Pancreas (tissue), 10 donors: Measurements from ENCODE around the gene MORC4. TPM values are rescaled to one million over a fixed set of nuclear protein-coding genes. Genes with fewer than 3 reads are reported as not detected.

Source experiments
- ATAC-seq, 4 donors: fragments of 200-7000 bp; cut with Tn5 transposase; one replicate each; pipeline versions ENCODE4 v1.8.0 to v1.9.1; 2020; ENCODE audit warnings: mild to moderate bottlenecking in 4 of 4, moderate library complexity in 4 of 4
- DNase-seq, 6 donors: peaks; one replicate each; pipeline ENCODE4 v3.0.0-alpha.2; 2020
- FAIRE-seq: peaks from 2 replicates; lab custom pipeline; 2012; peaks lifted over from hg19 to GRCh38; lab: Jason Lieb, UNC
- H3K27ac ChIP-seq, 4 donors: fragments of 200-600 bp; sonication (generic); 1 replicate in 3 of 4; 2 replicates in 1 of 4; pipeline versions ENCODE4 v1.5.0 to v1.8.0; 2020
- H3K27me3 ChIP-seq, 4 donors: fragments of 200-600 bp; one replicate each; pipeline ENCODE4 v1.8.0; 2021
- H3K36me3 ChIP-seq, 3 donors: fragments of 200-600 bp; sonication (generic) in 1 of 3; one replicate each; pipeline versions ENCODE4 v1.5.0 to v1.8.0; 2020 to 2021
- H3K4me1 ChIP-seq, 3 donors: fragments of 200-600 bp; one replicate each; pipeline ENCODE4 v1.8.0; 2021
- H3K4me3 ChIP-seq, 4 donors: fragments of 200-600 bp; sonication (generic) in 2 of 4; one replicate each; pipeline versions ENCODE4 v1.5.0 to v1.8.0; 2020 to 2021
- H3K9me3 ChIP-seq, 4 donors: fragments of 200-600 bp; one replicate each; pipeline ENCODE4 v1.8.0; 2021
- WGBS, 2 donors: extraction: QIAGEN DNeasy Blood & Tissue Kit; methylation state at CpG; one replicate each; pipeline ENCODE4 v1.1.7; 2013; 5-methylcytosine and 5-hydroxymethylcytosine counted together
- intact Hi-C, 3 donors: fragments of 100-400 bp; cut with DNase I; formaldehyde crosslinking; loops; one replicate each; pipeline versions ENCODE4 v1.11.1 to v1.14.2; 2022
- polyA plus RNA-seq, 2 donors: library from polyadenylated mRNA; stranded (reverse); fragments of 200-250 nt; gene quantifications; one replicate each; pipeline ENCODE4 v1.2.3, GENCODE V29; 2013
- total RNA-seq, 6 donors: library from RNA; stranded (reverse); fragmentation: NEBNext Ultra II Directional in 4 of 6; extraction: Animal tissue kit (Norgen Biotek cat#: 25700) in 4 of 6; gene quantifications; one replicate each; pipeline versions ENCODE4 v1.2.1 to v1.2.4, GENCODE V29; 2021 to 2023
- TF ChIP-seq, protein P1 (sequence below), 4 donors: fragments of 200-600 bp; sonication (generic) in 3 of 4; IDR thresholded peaks; one replicate each; pipeline versions ENCODE4 v1.5.0 to v1.8.0; 2021; ENCODE audit warnings: antibody characterized with exemption in 4 of 4
- donor health status: healthy with polysubstance abuse.
- donor health status: DM: no; HTN: no; CAD: no; lungs with moderate emphysema.
- donor health status: DM: no; HTN: no; CAD: no.
- donor health status: control.
- donor health status: control.
- donor health status: Bipolar disorder and iron deficiency.
- donor health status: DM: yes; HTN: yes; CAD: no.
- donor health status: DM: no; HTN: no; CAD: no.
- donor health status: DM: no; HTN: no; CAD: no.
- donor health status: DM: yes; HTN: yes; CAD: no.

The MORC4 gene
- total and polyA plus RNA-seq, 8 donors: 5.4 to 12.6 (median 9.9) TPM

DNA sequence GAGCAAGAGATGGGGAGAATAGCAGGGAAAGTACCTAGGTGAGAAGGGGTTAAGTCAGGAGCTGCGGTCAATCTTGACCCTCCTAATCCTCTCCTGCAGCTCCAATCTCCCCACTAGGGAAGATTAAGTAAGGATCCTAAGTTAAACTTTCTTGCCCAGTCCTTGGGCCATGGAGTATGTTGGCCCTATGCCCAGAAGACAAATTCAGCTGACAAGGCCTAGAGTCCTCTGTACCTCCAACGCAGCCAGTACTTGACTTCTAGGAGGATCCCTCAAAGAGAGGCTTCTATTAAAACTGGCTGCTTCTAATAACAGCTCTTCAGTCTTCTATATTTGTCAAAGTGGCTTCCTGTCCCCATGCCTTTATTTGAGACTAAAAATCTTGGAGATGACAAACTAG is 78.4 kb downstream of the MORC4 start:
- intact Hi-C loops: no loop called here
- Histone ChIP-seq H3K4me1 (peaks cover 0 to 7% (median 0%) of the 10 kb centered on the region in 3 donors), H3K36me3 (no peaks in the 10 kb centered on the region), H3K27me3 (no peaks in the 10 kb centered on the region), H3K9me3 (no peaks in the 10 kb centered on the region), H3K27ac (no peak overlapping the region), H3K4me3 (no peak overlapping the region)
- TF ChIP-seq, protein P1, sequence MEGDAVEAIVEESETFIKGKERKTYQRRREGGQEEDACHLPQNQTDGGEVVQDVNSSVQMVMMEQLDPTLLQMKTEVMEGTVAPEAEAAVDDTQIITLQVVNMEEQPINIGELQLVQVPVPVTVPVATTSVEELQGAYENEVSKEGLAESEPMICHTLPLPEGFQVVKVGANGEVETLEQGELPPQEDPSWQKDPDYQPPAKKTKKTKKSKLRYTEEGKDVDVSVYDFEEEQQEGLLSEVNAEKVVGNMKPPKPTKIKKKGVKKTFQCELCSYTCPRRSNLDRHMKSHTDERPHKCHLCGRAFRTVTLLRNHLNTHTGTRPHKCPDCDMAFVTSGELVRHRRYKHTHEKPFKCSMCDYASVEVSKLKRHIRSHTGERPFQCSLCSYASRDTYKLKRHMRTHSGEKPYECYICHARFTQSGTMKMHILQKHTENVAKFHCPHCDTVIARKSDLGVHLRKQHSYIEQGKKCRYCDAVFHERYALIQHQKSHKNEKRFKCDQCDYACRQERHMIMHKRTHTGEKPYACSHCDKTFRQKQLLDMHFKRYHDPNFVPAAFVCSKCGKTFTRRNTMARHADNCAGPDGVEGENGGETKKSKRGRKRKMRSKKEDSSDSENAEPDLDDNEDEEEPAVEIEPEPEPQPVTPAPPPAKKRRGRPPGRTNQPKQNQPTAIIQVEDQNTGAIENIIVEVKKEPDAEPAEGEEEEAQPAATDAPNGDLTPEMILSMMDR (IDR thresholded peaks at IDR 0.05): no peak
- 40% methylated on average over 2 of the region's 2 CpGs for WGBS, 2 donors
- FAIRE-seq: no peak
- peak in 2 of 4 donors; percentile 55 to 56 for ATAC-seq
- DNase-seq: no peak

DNA sequence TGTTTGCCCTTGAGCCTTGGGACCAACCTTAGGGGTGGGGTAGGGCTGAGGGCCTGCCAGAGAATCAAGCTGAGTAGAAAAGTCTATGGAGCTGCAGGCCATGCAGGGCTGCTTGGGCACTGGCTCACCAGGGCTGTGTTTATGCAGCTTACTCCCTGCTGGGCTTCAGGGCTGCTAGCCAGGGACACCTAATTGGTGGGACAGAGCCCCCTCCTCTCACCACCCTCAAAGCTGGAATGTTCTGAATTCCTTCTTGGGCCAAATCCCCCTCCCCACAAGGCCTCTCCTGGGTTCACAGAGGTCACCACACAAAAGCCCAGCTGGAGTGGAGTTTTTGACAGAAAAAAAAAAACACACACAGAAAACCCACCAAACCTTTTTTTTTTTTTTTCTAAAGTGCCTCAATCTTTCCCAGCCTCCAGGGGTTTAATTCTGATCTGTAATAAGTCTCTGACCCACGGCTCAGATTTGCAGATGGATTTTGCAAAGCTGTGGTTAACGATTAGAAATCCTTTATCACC is 80.0 kb downstream of the MORC4 start, which contains the start of gene CLDN2:
TSS of gene CLDN2 (plus strand) at position 471 of the 521 bp plus-strand sequence. CDS start 7,827 bp downstream, outside the sequence.
- FAIRE-seq (no peak), DNase-seq (no peak), ATAC-seq (peak in 1 of 4 donors; percentile 12)
- H3K27me3 ChIP-seq: peaks cover 0 to 5% (median 0%) of the 10 kb centered on the region in 4 donors
- H3K27ac ChIP-seq: no peak within 1 kb of the TSS
- H3K4me1 ChIP-seq: peaks cover 0 to 7% (median 0%) of the 10 kb centered on the region in 3 donors
- intact Hi-C loops: no loop called here
- 42 to 74% methylated on average over 2 of the region's 2 CpGs for WGBS, 2 donors
- no peaks in the 10 kb centered on the region for H3K36me3 ChIP-seq
- no peak within 1 kb of the TSS for H3K4me3 ChIP-seq
- TF ChIP-seq, protein P1 (IDR thresholded peaks at IDR 0.05): no peak
- no peaks in the 10 kb centered on the region for H3K9me3 ChIP-seq

DNA sequence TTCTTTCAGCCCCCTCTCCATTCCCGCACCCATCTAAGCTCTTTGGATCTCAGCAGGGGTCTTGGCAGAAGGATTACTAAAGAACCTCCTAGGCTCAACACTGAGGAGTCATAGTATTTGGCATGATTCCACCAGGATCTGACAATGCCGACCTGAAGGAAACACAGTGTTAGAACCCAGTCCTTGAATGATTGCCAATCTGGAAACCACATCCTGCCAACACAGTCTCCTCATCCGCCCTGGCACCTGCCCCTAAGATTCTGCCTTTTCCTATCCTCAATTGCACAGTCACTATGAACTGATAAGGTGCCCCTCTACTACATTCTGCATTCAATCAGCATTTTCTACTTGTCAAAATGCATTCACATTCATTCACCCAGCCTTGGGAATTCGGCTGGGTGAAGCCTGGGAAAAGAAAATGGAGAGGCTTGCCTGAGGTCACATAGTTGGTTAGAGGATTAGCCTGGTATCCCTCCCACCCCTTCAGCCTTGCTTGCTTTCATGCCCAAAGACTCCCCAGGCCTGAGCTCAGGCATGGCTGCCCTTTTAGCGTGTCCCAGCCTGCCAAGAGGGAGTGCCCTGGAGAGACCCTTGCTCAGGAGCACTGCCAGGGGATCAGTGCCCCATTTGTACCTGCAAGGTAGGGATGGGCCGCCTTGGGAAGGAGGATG is 82.0 kb downstream of the MORC4 start:
- intact Hi-C loops: no loop called here
- peaks cover 0 to 7% (median 0%) of the 10 kb centered on the region in 3 donors for H3K4me1 ChIP-seq
- H3K27me3 ChIP-seq: peaks cover 0 to 8% (median 1%) of the 10 kb centered on the region in 4 donors
- ATAC-seq (peak; percentile 55 to 89 (median 86)), DNase-seq (peak in 3 of 6 donors; percentile 13 to 50 (median 46)), FAIRE-seq (no peak)
- TF ChIP-seq, protein P1 (IDR thresholded peaks at IDR 0.05): no peak
- H3K4me3 ChIP-seq: no peak overlapping the region
- H3K36me3 ChIP-seq: no peaks in the 10 kb centered on the region
- WGBS, 2 donors: 38 to 44% methylated on average over 6 of the region's 6 CpGs
- no peaks in the 10 kb centered on the region for H3K9me3 ChIP-seq
- H3K27ac ChIP-seq: no peak overlapping the region

DNA sequence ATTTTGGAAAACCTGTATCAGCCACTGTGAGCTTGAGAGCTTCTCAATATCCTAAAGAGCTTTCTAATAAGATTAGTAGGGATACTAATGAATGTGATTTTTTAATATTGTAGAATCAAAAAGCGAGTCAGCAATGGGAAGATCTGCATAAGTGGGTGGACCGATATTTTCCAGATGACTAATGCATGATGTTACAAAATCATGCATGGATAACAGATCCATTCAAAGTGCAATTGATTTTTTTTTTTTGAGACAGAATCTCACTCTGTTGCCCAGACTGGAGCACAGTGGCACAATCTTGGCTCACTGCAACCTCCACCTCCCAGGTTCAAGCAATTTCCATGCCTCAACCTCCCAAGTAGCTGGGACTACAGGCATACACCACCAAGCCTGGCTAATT is 87.1 kb downstream of the MORC4 start:
- no peak for DNase-seq
- FAIRE-seq: no peak
- H3K4me3 ChIP-seq: no peak overlapping the region
- intact Hi-C loops: no loop called here
- WGBS, 2 donors: 57 to 66% methylated on average over 2 of the region's 2 CpGs
- peak in 2 of 4 donors; percentile 35 to 54 for ATAC-seq
- H3K36me3 ChIP-seq: no peaks in the 10 kb centered on the region
- no peak overlapping the region for H3K27ac ChIP-seq
- no peaks in the 10 kb centered on the region for H3K9me3 ChIP-seq
- H3K27me3 ChIP-seq: peaks cover 0 to 8% (median 1%) of the 10 kb centered on the region in 4 donors
- peaks cover 0 to under 1% (median 0%) of the 10 kb centered on the region in 3 donors for H3K4me1 ChIP-seq
- TF ChIP-seq, protein P1 (IDR thresholded peaks at IDR 0.05): no peak

DNA sequence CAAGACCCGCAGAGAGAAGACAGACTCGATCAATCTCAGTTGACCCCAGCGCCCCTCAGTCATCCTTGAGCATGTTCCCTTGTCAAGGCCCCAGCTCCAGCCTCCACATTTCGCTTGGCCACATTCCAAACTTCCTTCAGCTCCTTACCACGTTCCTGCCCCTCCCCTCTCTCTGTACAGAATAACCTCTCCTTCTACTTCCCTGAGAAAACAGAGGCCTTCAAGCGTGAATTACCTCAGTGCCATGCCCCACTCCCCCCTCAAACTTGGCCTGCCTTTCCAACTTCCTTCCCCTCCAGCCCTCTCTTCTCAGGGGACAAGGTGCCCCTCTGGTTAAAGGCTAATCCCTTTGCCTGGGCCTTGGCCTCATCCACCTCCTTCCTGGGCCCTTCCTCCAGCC is 93.7 kb downstream of the MORC4 start:
- intact Hi-C loops: no loop called here
- Histone ChIP-seq H3K27me3 (no peaks in the 10 kb centered on the region), H3K9me3 (no peaks in the 10 kb centered on the region), H3K4me3 (no peak overlapping the region), H3K27ac (no peak overlapping the region), H3K36me3 (no peaks in the 10 kb centered on the region), H3K4me1 (no peaks in the 10 kb centered on the region)
- no peak for DNase-seq
- FAIRE-seq: no peak
- WGBS, 2 donors: 53 to 55% methylated on average over 6 of the region's 6 CpGs
- ATAC-seq: peak in 2 of 4 donors; percentile 46 to 55
- TF ChIP-seq, protein P1 (IDR thresholded peaks at IDR 0.05): no peak
